Neural progenitor cell (in vitro differentiated cells): ENCODE results near the gene ZNF311. TPM values are rescaled to one million over a fixed set of nuclear protein-coding genes. Genes with fewer than 3 reads are reported as not detected.

Experiments used
- DNase-seq: peaks from one replicate; pipeline ENCODE4 v3.0.0-alpha.2; 2016; ENCODE audit warnings: low spot score
- H2AFZ ChIP-seq: fragments of 200-600 bp; sonication (generic); replicated peaks from 2 replicates; pipeline ENCODE4 v1.6.1; 2016; ENCODE audit warnings: antibody characterized with exemption
- H3F3A ChIP-seq: fragments of 200-600 bp; sonication (generic); 2 replicates; pipeline ENCODE4 v1.6.1; 2016; ENCODE audit warnings: antibody characterized with exemption, low read depth
- H3K27ac ChIP-seq: fragments of 200-600 bp; sonication (generic); 2 replicates; pipeline ENCODE4 v1.5.1; 2016; ENCODE audit warnings: mild to moderate bottlenecking
- H3K27me3 ChIP-seq: fragments of 200-600 bp; sonication (generic); 2 replicates; pipeline ENCODE4 v1.6.1; 2016; ENCODE audit warnings: mild to moderate bottlenecking, moderate library complexity
- H3K36me3 ChIP-seq: fragments of 200-600 bp; sonication (generic); 2 replicates; pipeline ENCODE4 v1.5.1; 2016
- H3K4me1 ChIP-seq: fragments of 200-600 bp; sonication (generic); 2 replicates; pipeline ENCODE4 v1.6.1; 2016; ENCODE audit warnings: mixed run types
- H3K4me2 ChIP-seq: fragments of 200-600 bp; sonication (generic); 2 replicates; pipeline ENCODE4 v1.6.1; 2016
- H3K4me3 ChIP-seq: fragments of 200-600 bp; sonication (generic); 2 replicates; pipeline ENCODE4 v1.5.1; 2016
- H3K79me2 ChIP-seq: fragments of 200-600 bp; sonication (generic); 2 replicates; pipeline ENCODE4 v1.6.1; 2016; ENCODE audit warnings: low read depth
- H3K9ac ChIP-seq: fragments of 200-600 bp; sonication (generic); 2 replicates; pipeline ENCODE4 v1.6.1; 2016
- H3K9me3 ChIP-seq: fragments of 200-600 bp; sonication (generic); 2 replicates; pipeline ENCODE4 v1.5.1; 2016; ENCODE audit warnings: low read depth
- H4K20me1 ChIP-seq: fragments of 200-600 bp; sonication (generic); 2 replicates; pipeline ENCODE4 v1.6.1; 2016; ENCODE audit warnings: low read depth
- H3K27ac Mint-ChIP-seq: 3 replicates; pipeline ENCODE4 v1.8.0; 2021; ENCODE audit warnings: mixed read lengths
- H3K27me3 Mint-ChIP-seq: 2 replicates; pipeline ENCODE4 v1.8.0; 2022; ENCODE audit warnings: low read depth, mild to moderate bottlenecking, inconsistent platforms, moderate library complexity, mixed read lengths; ENCODE audit not compliant: insufficient read depth
- H3K36me3 Mint-ChIP-seq: 3 replicates; pipeline ENCODE4 v1.8.0; 2021; ENCODE audit warnings: mixed read lengths
- H3K4me1 Mint-ChIP-seq: 3 replicates; pipeline ENCODE4 v1.8.0; 2021; ENCODE audit warnings: mixed read lengths
- H3K4me3 Mint-ChIP-seq: 3 replicates; pipeline ENCODE4 v1.8.0; 2021; ENCODE audit warnings: mild to moderate bottlenecking, moderate library complexity, mixed read lengths
- H3K9me3 Mint-ChIP-seq: 3 replicates; pipeline ENCODE4 v1.8.0; 2020; ENCODE audit warnings: mixed read lengths
- EZH2 ChIP-seq: fragments of 200-600 bp; sonication (generic); IDR thresholded peaks from 2 replicates; pipeline ENCODE4 v1.6.1; 2017; ENCODE audit warnings: antibody characterized with exemption, mild to moderate bottlenecking, moderate library complexity
- EZH2phosphoT487 ChIP-seq: fragments of 200-600 bp; sonication (generic); IDR thresholded peaks from 2 replicates; pipeline ENCODE4 v1.6.1; 2017; ENCODE audit warnings: antibody characterized with exemption
- total RNA-seq: library from RNA; depleted of rRNA; stranded (reverse); fragments of >200 nt; gene quantifications from 2 replicates; pipeline ENCODE4 v1.2.3, GENCODE V29; 2015; ENCODE audit warnings: low replicate concordance
- TF ChIP-seq, protein P1 (sequence below): fragments of 200-600 bp; sonication (generic); IDR thresholded peaks from 2 replicates; pipeline ENCODE4 v1.5.1; 2017; ENCODE audit warnings: antibody characterized with exemption, mild to moderate bottlenecking

Gene ZNF311
- total RNA-seq, 1 donor from 2014 or later: 1.9 TPM

GRCh38 chr6:28948782-28949486 is 56.2 kb downstream of the ZNF311 start:
- Histone ChIP-seq H3K4me1 (no peaks in the 10 kb centered on the region), H3F3A (peaks cover 11% of the 10 kb centered on the region), H3K4me3 (no peak overlapping the region), H4K20me1 (no peaks in the 10 kb centered on the region), H2AFZ (no peak overlapping the region), H3K9me3 (no peaks in the 10 kb centered on the region), H3K79me2 (no peaks in the 10 kb centered on the region), H3K27me3 (no peaks in the 10 kb centered on the region), H3K27ac (no peak overlapping the region), H3K36me3 (no peaks in the 10 kb centered on the region), H3K4me2 (no peak overlapping the region), H3K9ac (no peak overlapping the region)
- no peak overlapping the region for H3K4me3 Mint-ChIP-seq
- H3K9me3 Mint-ChIP-seq: peaks cover 12% of the 10 kb centered on the region
- TF ChIP-seq EZH2: no peak
- no peak for TF ChIP-seq EZH2phosphoT487
- TF ChIP-seq, protein P1, sequence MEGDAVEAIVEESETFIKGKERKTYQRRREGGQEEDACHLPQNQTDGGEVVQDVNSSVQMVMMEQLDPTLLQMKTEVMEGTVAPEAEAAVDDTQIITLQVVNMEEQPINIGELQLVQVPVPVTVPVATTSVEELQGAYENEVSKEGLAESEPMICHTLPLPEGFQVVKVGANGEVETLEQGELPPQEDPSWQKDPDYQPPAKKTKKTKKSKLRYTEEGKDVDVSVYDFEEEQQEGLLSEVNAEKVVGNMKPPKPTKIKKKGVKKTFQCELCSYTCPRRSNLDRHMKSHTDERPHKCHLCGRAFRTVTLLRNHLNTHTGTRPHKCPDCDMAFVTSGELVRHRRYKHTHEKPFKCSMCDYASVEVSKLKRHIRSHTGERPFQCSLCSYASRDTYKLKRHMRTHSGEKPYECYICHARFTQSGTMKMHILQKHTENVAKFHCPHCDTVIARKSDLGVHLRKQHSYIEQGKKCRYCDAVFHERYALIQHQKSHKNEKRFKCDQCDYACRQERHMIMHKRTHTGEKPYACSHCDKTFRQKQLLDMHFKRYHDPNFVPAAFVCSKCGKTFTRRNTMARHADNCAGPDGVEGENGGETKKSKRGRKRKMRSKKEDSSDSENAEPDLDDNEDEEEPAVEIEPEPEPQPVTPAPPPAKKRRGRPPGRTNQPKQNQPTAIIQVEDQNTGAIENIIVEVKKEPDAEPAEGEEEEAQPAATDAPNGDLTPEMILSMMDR: no peak
- peaks cover 8% of the 10 kb centered on the region for H3K36me3 Mint-ChIP-seq
- H3K27ac Mint-ChIP-seq: no peak overlapping the region
- H3K27me3 Mint-ChIP-seq: peaks cover 28% of the 10 kb centered on the region
- no peak for DNase-seq
- peaks cover 23% of the 10 kb centered on the region for H3K4me1 Mint-ChIP-seq

DNA sequence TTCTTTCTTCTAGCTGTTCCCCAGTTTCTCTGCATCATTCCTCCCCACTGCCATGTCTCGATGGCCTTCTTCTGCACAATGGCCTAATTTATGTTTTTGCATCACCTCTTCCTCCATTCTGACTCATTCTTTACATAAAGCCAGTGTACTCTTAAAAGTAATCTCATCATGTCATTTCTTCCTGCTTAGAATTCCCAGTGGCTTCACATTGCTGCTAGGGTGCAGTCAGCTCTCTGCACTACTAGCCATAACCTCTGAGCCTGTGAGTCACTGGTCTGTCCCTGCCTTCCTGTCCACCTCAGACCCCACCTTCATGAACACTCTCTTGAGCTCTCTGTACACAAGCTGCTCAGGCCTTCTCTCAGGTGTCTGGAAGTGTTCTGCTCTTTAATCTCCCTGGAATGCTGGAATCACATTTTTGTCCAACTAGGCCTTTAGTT is 57.3 kb downstream of the ZNF311 start:
- no peak overlapping the region for H3K27ac Mint-ChIP-seq
- peaks cover 8% of the 10 kb centered on the region for H3K36me3 Mint-ChIP-seq
- no peak overlapping the region for H2AFZ ChIP-seq
- H3F3A ChIP-seq: peaks cover 19% of the 10 kb centered on the region
- H3K27ac ChIP-seq: no peak overlapping the region
- H3K4me2 ChIP-seq: no peak overlapping the region
- no peaks in the 10 kb centered on the region for H3K27me3 ChIP-seq
- H3K4me3 ChIP-seq: no peak overlapping the region
- DNase-seq: no peak
- peaks cover 19% of the 10 kb centered on the region for H3K4me1 Mint-ChIP-seq
- H3K36me3 ChIP-seq: no peaks in the 10 kb centered on the region
- no peaks in the 10 kb centered on the region for H3K79me2 ChIP-seq
- peaks cover 15% of the 10 kb centered on the region for H3K9me3 Mint-ChIP-seq
- H3K9me3 ChIP-seq: no peaks in the 10 kb centered on the region
- TF ChIP-seq EZH2 (no peak), EZH2phosphoT487 (no peak)
- TF ChIP-seq, protein P1: no peak
- no peak overlapping the region for H3K9ac ChIP-seq
- no peaks in the 10 kb centered on the region for H4K20me1 ChIP-seq
- H3K4me3 Mint-ChIP-seq: peak overlapping the region; percentile 1
- H3K27me3 Mint-ChIP-seq: peaks cover 30% of the 10 kb centered on the region
- no peaks in the 10 kb centered on the region for H3K4me1 ChIP-seq

GRCh38 chr6:28947067-28947765 is 57.9 kb downstream of the ZNF311 start:
- Histone ChIP-seq H3K79me2 (no peaks in the 10 kb centered on the region), H3K4me1 (no peaks in the 10 kb centered on the region), H4K20me1 (no peaks in the 10 kb centered on the region), H3F3A (peaks cover 23% of the 10 kb centered on the region), H3K36me3 (no peaks in the 10 kb centered on the region), H3K27ac (no peak overlapping the region), H3K4me3 (no peak overlapping the region), H3K4me2 (no peak overlapping the region), H3K27me3 (no peaks in the 10 kb centered on the region), H3K9ac (no peak overlapping the region), H2AFZ (no peak overlapping the region), H3K9me3 (no peaks in the 10 kb centered on the region)
- H3K27ac Mint-ChIP-seq: no peak overlapping the region
- TF ChIP-seq EZH2 (no peak), EZH2phosphoT487 (no peak)
- TF ChIP-seq, protein P1: no peak
- peaks cover 31% of the 10 kb centered on the region for H3K27me3 Mint-ChIP-seq
- H3K9me3 Mint-ChIP-seq: peaks cover 15% of the 10 kb centered on the region
- no peak for DNase-seq
- H3K4me1 Mint-ChIP-seq: peaks cover 19% of the 10 kb centered on the region
- no peak overlapping the region for H3K4me3 Mint-ChIP-seq
- H3K36me3 Mint-ChIP-seq: peaks cover 8% of the 10 kb centered on the region
